B cell (primary cell): ENCODE measurements around the gene SNX22.

ENCODE experiments used
- EZH2 ChIP-seq: IDR thresholded peaks from 2 replicates; pipeline ENCODE4 v1.6.1; 2012; ENCODE audit warnings: borderline replicate concordance, low read depth, mild to moderate bottlenecking, moderate library complexity, low read length; ENCODE audit not compliant: insufficient read depth, poor library complexity, severe bottlenecking
- TF ChIP-seq, protein P1 (sequence below): fragments of 200-600 bp; IDR thresholded peaks from one replicate; pipeline ENCODE4 v1.8.0; 2022; ENCODE audit warnings: antibody characterized with exemption, mild to moderate bottlenecking

GRCh38 chr15:64134345-64134829, 17.1 kb upstream of the SNX22 start:
- TF ChIP-seq EZH2, result no peak
- TF ChIP-seq, protein P1, sequence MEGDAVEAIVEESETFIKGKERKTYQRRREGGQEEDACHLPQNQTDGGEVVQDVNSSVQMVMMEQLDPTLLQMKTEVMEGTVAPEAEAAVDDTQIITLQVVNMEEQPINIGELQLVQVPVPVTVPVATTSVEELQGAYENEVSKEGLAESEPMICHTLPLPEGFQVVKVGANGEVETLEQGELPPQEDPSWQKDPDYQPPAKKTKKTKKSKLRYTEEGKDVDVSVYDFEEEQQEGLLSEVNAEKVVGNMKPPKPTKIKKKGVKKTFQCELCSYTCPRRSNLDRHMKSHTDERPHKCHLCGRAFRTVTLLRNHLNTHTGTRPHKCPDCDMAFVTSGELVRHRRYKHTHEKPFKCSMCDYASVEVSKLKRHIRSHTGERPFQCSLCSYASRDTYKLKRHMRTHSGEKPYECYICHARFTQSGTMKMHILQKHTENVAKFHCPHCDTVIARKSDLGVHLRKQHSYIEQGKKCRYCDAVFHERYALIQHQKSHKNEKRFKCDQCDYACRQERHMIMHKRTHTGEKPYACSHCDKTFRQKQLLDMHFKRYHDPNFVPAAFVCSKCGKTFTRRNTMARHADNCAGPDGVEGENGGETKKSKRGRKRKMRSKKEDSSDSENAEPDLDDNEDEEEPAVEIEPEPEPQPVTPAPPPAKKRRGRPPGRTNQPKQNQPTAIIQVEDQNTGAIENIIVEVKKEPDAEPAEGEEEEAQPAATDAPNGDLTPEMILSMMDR, result no peak
